ENCODE data around the gene SHQ1. TPM values are rescaled to one million over a fixed set of nuclear protein-coding genes. Genes with fewer than 3 reads are reported as not detected.
A peak's percentile ranks its signal among the peaks of the same experiment; 100 is the strongest.

The SHQ1 gene
- total RNA-seq, 1 donor: 30.2 TPM

GRCh38 chr3:72847282-72847681 lies 963 bp downstream of the SHQ1 start:
- DNase-seq (ENCODE audit: low read depth): no peak
- TF ChIP-seq CTCF (IDR thresholded peaks at IDR 0.05; ENCODE audit: insufficient read depth, low read depth, low read length): no peak
- H3K4me3 ChIP-seq (ENCODE audit: low read depth, low read length): peak overlapping the region; percentile 81

- TF ChIP-seq CTCF (IDR thresholded peaks at IDR 0.05; ENCODE audit: insufficient read depth, low read depth, low read length): no peak
- DNase-seq (ENCODE audit: low read depth): no peak
- H3K4me3 ChIP-seq (ENCODE audit: low read depth, low read length): no peak overlapping the region
These were observed 2.1 kb downstream of the SHQ1 start for GRCh38 chr3:72846166-72846565.

- H3K4me3 ChIP-seq (ENCODE audit: low read depth, low read length): no peak overlapping the region
- peak; percentile 0 for TF ChIP-seq CTCF (IDR thresholded peaks at IDR 0.05; ENCODE audit: insufficient read depth, low read depth, low read length)
- peak; percentile 27 for DNase-seq (ENCODE audit: low read depth)
These were observed 3.7 kb downstream of the SHQ1 start for GRCh38 chr3:72844436-72844993.

GRCh38 chr3:72839057-72839456 lies 9.2 kb downstream of the SHQ1 start:
- TF ChIP-seq CTCF (IDR thresholded peaks at IDR 0.05; ENCODE audit: insufficient read depth, low read depth, low read length): no peak
- no peak for DNase-seq (ENCODE audit: low read depth)
- no peak overlapping the region for H3K4me3 ChIP-seq (ENCODE audit: low read depth, low read length)

- TF ChIP-seq CTCF (IDR thresholded peaks at IDR 0.05; ENCODE audit: insufficient read depth, low read depth, low read length): no peak
- no peak overlapping the region for H3K4me3 ChIP-seq (ENCODE audit: low read depth, low read length)
- DNase-seq (ENCODE audit: low read depth): no peak
These were observed 11.3 kb downstream of the SHQ1 start for GRCh38 chr3:72836923-72837322.

- no peak for TF ChIP-seq CTCF (IDR thresholded peaks at IDR 0.05; ENCODE audit: insufficient read depth, low read depth, low read length)
- no peak for DNase-seq (ENCODE audit: low read depth)
- no peak overlapping the region for H3K4me3 ChIP-seq (ENCODE audit: low read depth, low read length)
These were observed 11.8 kb downstream of the SHQ1 start for GRCh38 chr3:72836416-72836815.
